Ectodermal cell (in vitro differentiated cells): Measurements from ENCODE around the gene PRR4.

ENCODE experiments used
- H3K27ac ChIP-seq: 2 replicates; pipeline ENCODE4 v1.7.0; 2013; ENCODE audit warnings: mild to moderate bottlenecking, low read depth, low read length; ENCODE audit not compliant: insufficient read depth, poor library complexity, severe bottlenecking
- H3K27me3 ChIP-seq: 2 replicates; pipeline ENCODE4 v1.7.0; 2013; ENCODE audit warnings: mild to moderate bottlenecking, low read length; ENCODE audit not compliant: insufficient read depth, control insufficient read depth, poor library complexity, severe bottlenecking
- H3K36me3 ChIP-seq: one replicate; pipeline ENCODE4 v1.7.0; 2013; ENCODE audit warnings: low read length; ENCODE audit not compliant: control insufficient read depth, insufficient read depth
- H3K4me1 ChIP-seq: one replicate; pipeline ENCODE4 v1.7.0; 2013; ENCODE audit warnings: low read length; ENCODE audit not compliant: control insufficient read depth, insufficient read depth
- H3K4me3 ChIP-seq: 2 replicates; pipeline ENCODE4 v1.7.0; 2013; ENCODE audit warnings: low read depth, low read length, control low read depth; ENCODE audit not compliant: insufficient read depth
- H3K9me3 ChIP-seq: 2 replicates; pipeline ENCODE4 v1.7.0; 2013; ENCODE audit warnings: mild to moderate bottlenecking, low read length, moderate library complexity; ENCODE audit not compliant: control insufficient read depth
- WGBS, 2 experiments: methylation state at CpG; one replicate each; pipeline ENCODE4 v1.1.7; 2013; ENCODE audit warnings: missing lambda C conversion rate in 2 of 2; 5-methylcytosine and 5-hydroxymethylcytosine counted together

The PRR4 gene

DNA sequence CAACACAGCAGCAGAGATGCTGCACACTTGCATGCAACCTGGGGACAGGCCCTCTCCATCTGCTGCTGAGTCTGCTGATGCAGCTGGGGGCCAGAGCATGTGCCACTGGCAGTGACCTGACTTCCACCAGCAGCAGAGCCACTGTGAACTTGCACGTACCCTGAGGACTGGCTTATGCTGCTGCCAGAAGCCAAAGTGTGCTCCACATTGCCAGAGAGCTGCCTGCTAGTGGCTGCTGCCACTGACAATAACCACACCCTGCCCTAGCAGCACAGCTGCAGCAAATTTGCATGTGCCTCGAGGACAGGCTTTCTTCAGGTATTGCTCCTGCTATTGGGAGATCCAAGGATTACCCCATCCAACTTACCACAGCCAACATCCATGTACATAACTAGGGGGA is 4.5 kb upstream of the PRR4 start:
- 91 to 95% methylated on average over 2 of the region's 2 CpGs for WGBS, 2 experiments
- no peaks in the 10 kb centered on the region for H3K27me3 ChIP-seq
- H3K27ac ChIP-seq = no peak overlapping the region
- H3K4me1 ChIP-seq = no peaks in the 10 kb centered on the region
- peaks cover 10% of the 10 kb centered on the region for H3K36me3 ChIP-seq
- H3K4me3 ChIP-seq = no peak overlapping the region
- H3K9me3 ChIP-seq = peaks cover 3% of the 10 kb centered on the region

DNA sequence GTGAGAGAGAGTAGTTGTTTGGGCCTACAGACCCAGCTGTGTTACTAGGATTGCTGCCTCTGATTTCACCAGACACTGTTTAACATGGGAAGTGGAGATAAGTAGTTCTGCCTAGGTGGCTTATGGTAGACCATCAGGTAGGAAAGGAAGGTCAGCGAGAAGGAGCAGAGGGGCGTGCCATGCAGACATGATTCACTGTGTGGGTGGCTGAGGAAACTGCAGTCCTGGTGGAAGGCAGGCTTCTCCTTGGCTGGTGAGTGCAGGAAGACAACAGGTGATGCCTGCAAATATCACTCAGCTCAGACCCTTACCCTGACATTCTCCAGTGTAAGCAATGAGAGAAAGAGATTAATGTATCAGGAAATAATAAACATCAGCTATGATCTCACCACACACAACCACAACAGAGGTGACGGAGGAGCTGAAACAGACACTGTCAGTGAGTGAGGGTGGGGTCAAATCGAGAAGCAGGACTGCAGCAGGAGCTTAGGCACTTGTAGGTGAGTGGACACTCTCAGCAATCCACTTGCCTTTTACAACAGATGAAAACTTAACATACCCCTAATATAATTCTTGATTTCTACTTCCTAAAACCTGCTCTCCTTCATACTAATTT is 2.1 kb upstream of the PRR4 start:
- no peaks in the 10 kb centered on the region for H3K4me1 ChIP-seq
- peaks cover 3% of the 10 kb centered on the region for H3K9me3 ChIP-seq
- H3K36me3 ChIP-seq = peaks cover 5% of the 10 kb centered on the region
- 95 to 99% methylated on average over 4 of the region's 4 CpGs for WGBS, 2 experiments
- no peak overlapping the region for H3K4me3 ChIP-seq
- no peaks in the 10 kb centered on the region for H3K27me3 ChIP-seq
- no peak overlapping the region for H3K27ac ChIP-seq

DNA sequence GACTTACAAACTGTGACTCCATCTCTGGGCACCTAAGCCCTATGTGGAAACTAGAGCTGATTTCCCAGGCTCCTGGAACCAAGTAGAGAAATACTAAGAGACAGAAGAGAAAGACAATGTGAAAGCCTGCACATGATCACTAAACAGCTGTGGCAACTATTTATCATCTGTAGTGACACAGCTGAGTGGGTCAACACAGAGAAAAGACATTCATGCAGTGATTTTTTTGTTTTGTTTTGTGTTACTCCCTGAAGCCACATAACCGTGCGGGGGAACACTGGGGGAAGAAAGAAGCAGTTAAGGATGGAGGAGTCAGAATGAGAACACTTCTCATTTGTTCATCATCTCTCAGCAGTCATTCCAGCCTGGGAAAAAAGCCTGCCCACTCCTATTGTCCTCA is 1.5 kb downstream of the PRR4 start:
- no peaks in the 10 kb centered on the region for H3K9me3 ChIP-seq
- WGBS, 2 experiments = 31 to 54% methylated on average over 2 of the region's 2 CpGs
- no peaks in the 10 kb centered on the region for H3K4me1 ChIP-seq
- H3K27me3 ChIP-seq = no peaks in the 10 kb centered on the region
- H3K36me3 ChIP-seq = no peaks in the 10 kb centered on the region
- H3K27ac ChIP-seq = no peak overlapping the region
- no peak overlapping the region for H3K4me3 ChIP-seq

DNA sequence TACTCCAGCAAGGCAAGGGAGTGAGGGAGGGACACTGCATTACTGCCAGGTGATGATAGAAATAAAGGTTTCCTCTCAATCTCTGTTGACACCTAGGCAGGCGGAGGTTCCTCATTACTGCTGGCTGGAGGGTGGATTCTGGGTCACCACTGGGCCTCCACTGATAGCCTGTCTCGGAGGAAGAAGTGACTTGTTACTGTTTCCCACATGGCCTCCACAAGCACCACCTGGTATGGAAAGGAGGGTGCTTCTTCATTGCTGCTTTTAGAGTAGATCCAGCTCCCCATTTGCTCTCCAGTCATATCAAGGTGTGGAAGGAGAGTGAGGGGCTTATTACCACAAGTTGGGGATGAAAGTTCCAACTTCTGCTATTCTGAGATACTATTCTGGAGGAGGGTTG is 6.4 kb downstream of the PRR4 start:
- no peaks in the 10 kb centered on the region for H3K9me3 ChIP-seq
- no peaks in the 10 kb centered on the region for H3K27me3 ChIP-seq
- 83 to 89% methylated on average over 2 of the region's 2 CpGs for WGBS, 2 experiments
- no peaks in the 10 kb centered on the region for H3K36me3 ChIP-seq
- H3K27ac ChIP-seq = no peak overlapping the region
- no peak overlapping the region for H3K4me3 ChIP-seq
- no peaks in the 10 kb centered on the region for H3K4me1 ChIP-seq

DNA sequence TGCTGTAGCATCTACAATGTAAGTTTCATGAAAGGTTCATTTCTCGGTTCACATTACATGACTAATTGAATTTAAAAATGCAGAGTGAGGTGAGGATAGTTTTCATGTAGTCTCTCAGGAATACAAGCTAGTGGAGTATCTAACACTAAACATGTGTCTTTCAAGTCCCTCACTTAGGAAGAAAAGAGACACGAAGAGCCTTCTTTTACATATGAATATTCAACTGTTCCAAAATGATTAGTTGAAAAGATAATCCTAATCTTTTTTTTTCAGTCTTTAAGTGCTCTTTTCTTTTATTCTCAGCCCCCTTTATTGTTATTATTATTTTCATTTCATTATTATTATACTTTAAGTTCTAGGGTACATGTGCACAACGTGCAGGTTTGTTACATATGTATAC is 10.8 kb downstream of the PRR4 start:
- Histone ChIP-seq H3K27me3 (no peaks in the 10 kb centered on the region), H3K27ac (no peak overlapping the region), H3K4me3 (no peak overlapping the region), H3K36me3 (no peaks in the 10 kb centered on the region), H3K9me3 (no peaks in the 10 kb centered on the region), H3K4me1 (no peaks in the 10 kb centered on the region)
- 88% methylated on average over 2 of the region's 3 CpGs for WGBS, 2 experiments

DNA sequence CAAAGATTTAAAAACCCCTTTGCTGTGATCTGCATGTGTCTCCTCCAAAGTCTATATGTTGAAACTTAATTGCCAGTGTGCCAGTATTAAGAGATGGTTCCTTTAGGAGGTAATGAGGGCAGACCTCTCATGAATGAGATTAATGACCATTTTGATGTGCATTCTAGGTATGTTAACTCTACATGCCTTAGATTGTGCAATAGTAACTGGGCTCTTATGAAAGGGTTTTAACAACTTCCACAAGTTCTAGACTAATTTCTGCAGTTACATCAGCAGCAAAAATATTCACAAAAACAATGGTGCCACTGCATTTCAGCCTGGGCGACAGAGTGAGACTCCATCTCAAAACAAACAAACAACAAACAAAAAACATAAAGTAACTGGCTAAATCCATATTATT is 19.3 kb downstream of the PRR4 start:
- no peaks in the 10 kb centered on the region for H3K27me3 ChIP-seq
- no peaks in the 10 kb centered on the region for H3K36me3 ChIP-seq
- 88 to 100% methylated on average over 1 of the region's 1 CpG for WGBS, 2 experiments
- H3K4me3 ChIP-seq = no peak overlapping the region
- H3K4me1 ChIP-seq = no peaks in the 10 kb centered on the region
- H3K27ac ChIP-seq = no peak overlapping the region
- no peaks in the 10 kb centered on the region for H3K9me3 ChIP-seq

DNA sequence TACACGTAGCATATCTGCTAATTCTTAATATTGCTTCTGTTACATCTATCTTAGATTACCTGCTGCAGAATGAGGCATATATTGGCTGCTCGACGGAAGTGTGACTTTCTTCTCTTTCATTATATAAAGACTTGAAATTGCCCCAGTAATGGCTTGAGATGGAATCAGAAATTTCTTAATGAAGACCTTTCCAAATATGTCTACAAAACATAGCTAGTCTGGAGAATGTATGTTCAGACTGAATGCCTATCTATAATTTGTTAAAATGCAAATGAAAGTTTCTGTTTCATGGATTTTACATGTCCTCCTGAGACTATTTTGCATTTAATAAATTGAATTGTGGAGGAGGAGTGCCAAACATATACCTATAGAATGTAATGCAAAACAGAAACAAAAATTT is 23.0 kb downstream of the PRR4 start, which contains the start of gene TAS2R10:
Gene TAS2R10 (minus strand): TSS at position 101 of the 400 bp plus-strand sequence. CDS start 89 bp downstream, at position 12.
- 90 to 92% methylated on average over 1 to 3 of the region's 3 CpGs for WGBS, 2 experiments
- Histone ChIP-seq H3K9me3 (no peaks in the 10 kb centered on the region), H3K36me3 (no peaks in the 10 kb centered on the region), H3K27me3 (no peaks in the 10 kb centered on the region), H3K27ac (no peak within 1 kb of the TSS), H3K4me1 (no peaks in the 10 kb centered on the region), H3K4me3 (no peak within 1 kb of the TSS)

DNA sequence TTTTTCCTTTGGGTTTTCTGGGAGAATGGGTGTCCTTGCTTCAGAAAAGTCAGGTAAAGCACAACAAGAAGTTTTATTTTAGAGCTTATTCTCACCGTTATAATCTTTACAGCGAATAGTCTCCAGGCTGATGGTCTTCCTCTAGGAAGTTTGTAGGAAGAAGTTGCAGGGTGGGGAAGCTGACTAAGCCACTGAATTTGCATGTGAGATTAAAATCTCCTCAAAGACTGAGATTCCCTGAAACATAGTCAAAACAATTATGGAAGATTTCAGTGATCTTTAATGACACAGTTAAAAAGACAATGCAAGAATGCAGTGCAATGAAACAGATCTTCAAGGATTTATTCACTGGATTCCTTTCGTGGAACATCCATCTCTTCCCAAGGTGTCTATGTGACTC is 24.3 kb downstream of the PRR4 start:
- WGBS, 2 experiments = 93 to 94% methylated on average over 3 of the region's 3 CpGs
- no peaks in the 10 kb centered on the region for H3K36me3 ChIP-seq
- H3K4me3 ChIP-seq = no peak overlapping the region

DNA sequence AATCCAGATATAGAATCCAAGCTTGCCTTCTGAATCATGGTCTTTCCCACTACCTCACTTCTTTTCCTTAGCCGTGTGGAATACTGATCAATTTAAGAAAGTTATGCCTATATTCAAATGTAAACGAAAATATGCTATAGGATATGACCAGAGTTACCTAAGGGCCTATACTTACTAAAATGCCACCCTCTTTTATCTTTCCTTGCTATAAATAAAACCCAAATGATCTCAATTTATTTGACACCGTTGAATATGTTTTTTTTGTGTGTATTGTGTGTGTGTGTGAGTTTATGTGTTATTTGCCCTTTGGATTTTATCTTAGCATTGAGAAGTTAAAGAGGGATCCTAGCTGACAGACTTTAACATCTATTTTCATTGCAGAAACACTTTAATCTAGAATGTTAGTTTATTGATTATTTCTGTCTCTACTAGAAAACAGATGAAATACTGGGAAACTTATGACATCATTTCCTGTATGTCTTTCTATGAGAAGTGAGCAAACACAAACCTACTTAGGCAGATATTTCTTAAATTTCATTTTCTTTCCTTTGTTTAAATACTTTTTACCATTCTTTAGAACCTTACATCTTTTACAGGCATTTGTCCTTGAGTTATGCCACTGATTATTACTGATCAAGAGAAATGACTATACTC is 37.3 kb downstream of the PRR4 start:
- Histone ChIP-seq H3K4me3 (no peak overlapping the region), H3K27me3 (no peaks in the 10 kb centered on the region), H3K27ac (no peak overlapping the region), H3K9me3 (no peaks in the 10 kb centered on the region), H3K4me1 (no peaks in the 10 kb centered on the region), H3K36me3 (no peaks in the 10 kb centered on the region)
- WGBS, 2 experiments = 88 to 100% methylated on average over 1 to 2 of the region's 3 CpGs

More for the DNA sequence above, 24.3 kb downstream of the PRR4 start:
- H3K4me1 ChIP-seq = no peaks in the 10 kb centered on the region
- H3K27me3 ChIP-seq = no peaks in the 10 kb centered on the region
- H3K27ac ChIP-seq = no peak overlapping the region
- no peaks in the 10 kb centered on the region for H3K9me3 ChIP-seq

DNA sequence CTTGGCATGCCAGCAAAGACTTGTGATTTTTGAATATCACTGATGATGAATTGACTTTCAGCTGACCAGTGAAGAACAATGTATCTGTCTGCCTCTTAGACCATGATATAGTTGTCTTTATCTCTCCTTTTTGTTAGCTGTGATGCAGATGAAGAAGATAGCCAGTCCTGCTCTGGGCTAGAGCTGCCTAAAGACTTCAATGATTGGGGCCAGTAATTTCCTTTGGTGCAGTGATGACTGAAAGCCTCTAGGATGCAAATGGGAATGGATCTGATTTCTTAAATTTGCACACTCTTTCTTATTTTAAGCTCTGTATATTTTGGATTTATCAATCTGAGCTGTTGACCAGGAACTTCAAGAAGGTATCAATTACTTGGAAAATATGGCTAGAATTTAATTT is 39.2 kb downstream of the PRR4 start, which contains the start of gene TAS2R9:
Gene TAS2R9 (minus strand): TSS at position 101 of the 400 bp plus-strand sequence. CDS start 93 bp downstream, at position 8.
- Histone ChIP-seq H3K36me3 (no peaks in the 10 kb centered on the region), H3K4me3 (no peak within 1 kb of the TSS), H3K27me3 (no peaks in the 10 kb centered on the region), H3K9me3 (no peaks in the 10 kb centered on the region), H3K27ac (no peak within 1 kb of the TSS), H3K4me1 (no peaks in the 10 kb centered on the region)
